Measurements from ENCODE around the gene FAM174B.

Gene FAM174B

GRCh38 chr15:92624401-92624991 is 31.1 kb downstream of the FAM174B start:
- no peak overlapping the region for H2AFZ ChIP-seq (ENCODE audit: low read depth)
- H3K4me1 ChIP-seq (ENCODE audit: low read depth, poor library complexity, severe bottlenecking) = no peaks in the 10 kb centered on the region
- H4K20me1 ChIP-seq (ENCODE audit: insufficient read depth) = no peaks in the 10 kb centered on the region
- H3K4me2 ChIP-seq = no peak overlapping the region
- H3K79me2 ChIP-seq (ENCODE audit: insufficient read depth, low read depth) = no peaks in the 10 kb centered on the region
- no peak for TF ChIP-seq CTCF (conservative IDR thresholded peaks at IDR 0.05; ENCODE audit: low read depth, low read length)
- no peaks in the 10 kb centered on the region for H3K36me3 ChIP-seq (ENCODE audit: insufficient read depth)
- H3K27me3 ChIP-seq (ENCODE audit: insufficient read depth, low read depth) = no peaks in the 10 kb centered on the region
- no peak overlapping the region for H3K9ac ChIP-seq
- H3K4me3 ChIP-seq (IDR thresholded peaks at IDR 0.05; ENCODE audit: insufficient read depth, low read depth, low read length) = no peak overlapping the region
- no peak overlapping the region for H3K27ac ChIP-seq

GRCh38 chr15:92623435-92623834 is 32.1 kb downstream of the FAM174B start:
- no peak overlapping the region for H3K4me3 ChIP-seq (IDR thresholded peaks at IDR 0.05; ENCODE audit: insufficient read depth, low read depth, low read length)
- no peaks in the 10 kb centered on the region for H3K79me2 ChIP-seq (ENCODE audit: insufficient read depth, low read depth)
- TF ChIP-seq CTCF (conservative IDR thresholded peaks at IDR 0.05; ENCODE audit: low read depth, low read length) = no peak
- H3K4me1 ChIP-seq (ENCODE audit: low read depth, poor library complexity, severe bottlenecking) = no peaks in the 10 kb centered on the region
- H3K4me2 ChIP-seq = no peak overlapping the region
- H2AFZ ChIP-seq (ENCODE audit: low read depth) = no peak overlapping the region
- no peaks in the 10 kb centered on the region for H3K36me3 ChIP-seq (ENCODE audit: insufficient read depth)
- H4K20me1 ChIP-seq (ENCODE audit: insufficient read depth) = no peaks in the 10 kb centered on the region
- H3K27me3 ChIP-seq (ENCODE audit: insufficient read depth, low read depth) = no peaks in the 10 kb centered on the region
- no peak overlapping the region for H3K27ac ChIP-seq
- no peak overlapping the region for H3K9ac ChIP-seq

- no peak overlapping the region for H2AFZ ChIP-seq (ENCODE audit: low read depth)
- no peaks in the 10 kb centered on the region for H4K20me1 ChIP-seq (ENCODE audit: insufficient read depth)
- no peak overlapping the region for H3K4me2 ChIP-seq
- no peaks in the 10 kb centered on the region for H3K79me2 ChIP-seq (ENCODE audit: insufficient read depth, low read depth)
- no peaks in the 10 kb centered on the region for H3K36me3 ChIP-seq (ENCODE audit: insufficient read depth)
- H3K4me1 ChIP-seq (ENCODE audit: low read depth, poor library complexity, severe bottlenecking) = no peaks in the 10 kb centered on the region
- H3K27ac ChIP-seq = no peak overlapping the region
- H3K4me3 ChIP-seq (IDR thresholded peaks at IDR 0.05; ENCODE audit: insufficient read depth, low read depth, low read length) = no peak overlapping the region
- TF ChIP-seq CTCF (conservative IDR thresholded peaks at IDR 0.05; ENCODE audit: low read depth, low read length) = no peak
- no peaks in the 10 kb centered on the region for H3K27me3 ChIP-seq (ENCODE audit: insufficient read depth, low read depth)
- no peak overlapping the region for H3K9ac ChIP-seq
Observed at GRCh38 chr15:92621972-92622533, 33.5 kb downstream of the FAM174B start.

GRCh38 chr15:92620991-92621390 is 34.6 kb downstream of the FAM174B start:
- H4K20me1 ChIP-seq (ENCODE audit: insufficient read depth) = no peaks in the 10 kb centered on the region
- TF ChIP-seq CTCF (conservative IDR thresholded peaks at IDR 0.05; ENCODE audit: low read depth, low read length) = no peak
- no peaks in the 10 kb centered on the region for H3K4me1 ChIP-seq (ENCODE audit: low read depth, poor library complexity, severe bottlenecking)
- H3K9ac ChIP-seq = no peak overlapping the region
- H3K4me3 ChIP-seq (IDR thresholded peaks at IDR 0.05; ENCODE audit: insufficient read depth, low read depth, low read length) = no peak overlapping the region
- H2AFZ ChIP-seq (ENCODE audit: low read depth) = no peak overlapping the region
- no peak overlapping the region for H3K4me2 ChIP-seq
- H3K27ac ChIP-seq = no peak overlapping the region
- no peaks in the 10 kb centered on the region for H3K27me3 ChIP-seq (ENCODE audit: insufficient read depth, low read depth)
- H3K36me3 ChIP-seq (ENCODE audit: insufficient read depth) = no peaks in the 10 kb centered on the region
- H3K79me2 ChIP-seq (ENCODE audit: insufficient read depth, low read depth) = no peaks in the 10 kb centered on the region
